ENCODE results near the gene UMOD.

The UMOD gene

DNA sequence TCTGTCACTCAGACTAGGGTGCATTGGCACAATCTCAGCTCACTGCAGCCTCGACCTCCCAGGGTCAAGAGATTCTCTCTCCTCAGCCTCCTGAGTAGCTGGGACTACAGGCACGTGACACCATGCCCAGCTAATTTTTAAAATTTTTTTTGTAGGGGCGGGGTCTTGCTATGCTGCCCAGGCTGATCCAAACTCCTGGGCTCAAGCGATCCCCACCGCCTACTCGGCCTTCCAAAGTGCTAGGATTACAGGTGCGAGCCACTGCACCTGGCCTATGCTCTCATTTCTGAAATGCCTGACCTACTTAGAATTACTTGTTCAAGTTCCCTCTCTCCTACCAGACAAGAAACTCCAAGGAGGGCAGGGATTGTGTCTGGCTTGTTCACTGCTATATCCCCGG, 20.1 kb downstream of the UMOD start:
- H3K27ac ChIP-seq (ENCODE audit: low read length): no peak overlapping the region

DNA sequence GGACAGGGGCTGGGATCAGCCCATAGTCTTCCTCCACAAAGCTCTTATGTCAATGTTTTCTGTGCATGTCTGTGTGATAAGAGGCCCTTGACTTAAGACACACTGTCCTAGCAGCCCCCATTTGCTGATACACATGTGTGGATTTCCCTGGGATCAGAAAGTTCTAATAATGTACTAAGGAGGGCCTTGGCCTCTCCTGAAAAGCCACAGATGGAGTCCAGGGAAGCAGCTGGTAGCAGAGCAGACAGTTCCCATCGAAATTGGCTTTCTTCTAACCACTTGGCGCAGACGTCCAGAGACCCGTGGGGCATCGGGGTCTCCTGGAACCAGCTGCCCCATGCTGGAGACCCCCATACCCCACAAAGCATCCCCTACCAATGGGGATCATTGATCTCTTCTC, 20.9 kb downstream of the UMOD start:
- Histone ChIP-seq H4K20me1 (ENCODE audit: insufficient read depth, low read length) (no peaks in the 10 kb centered on the region), H2AFZ (ENCODE audit: low read depth, low read length) (no peak overlapping the region), H3K9me3 (ENCODE audit: insufficient read depth, low read length, severe bottlenecking) (no peaks in the 10 kb centered on the region), H3K36me3 (ENCODE audit: insufficient read depth, low read length) (no peaks in the 10 kb centered on the region), H3K9ac (ENCODE audit: low read depth, low read length) (no peak overlapping the region), H3K27ac (ENCODE audit: low read length) (no peak overlapping the region), H3K27me3 (ENCODE audit: insufficient read depth, low read length, poor library complexity) (peaks cover 6% of the 10 kb centered on the region), H3K79me2 (ENCODE audit: insufficient read depth, low read length) (no peaks in the 10 kb centered on the region), H3K4me1 (ENCODE audit: insufficient read depth, low read length) (no peaks in the 10 kb centered on the region), H3K4me3 (ENCODE audit: low read depth in 1 of 2, low read length in 2 of 2) (no peak overlapping the region), H3K4me2 (ENCODE audit: insufficient read depth, low read length) (no peak overlapping the region)
- TF ChIP-seq EZH2 (IDR thresholded peaks at IDR 0.05; ENCODE audit: borderline replicate concordance, low read depth, low read length, severe bottlenecking): no peak
- TF ChIP-seq, protein P1, sequence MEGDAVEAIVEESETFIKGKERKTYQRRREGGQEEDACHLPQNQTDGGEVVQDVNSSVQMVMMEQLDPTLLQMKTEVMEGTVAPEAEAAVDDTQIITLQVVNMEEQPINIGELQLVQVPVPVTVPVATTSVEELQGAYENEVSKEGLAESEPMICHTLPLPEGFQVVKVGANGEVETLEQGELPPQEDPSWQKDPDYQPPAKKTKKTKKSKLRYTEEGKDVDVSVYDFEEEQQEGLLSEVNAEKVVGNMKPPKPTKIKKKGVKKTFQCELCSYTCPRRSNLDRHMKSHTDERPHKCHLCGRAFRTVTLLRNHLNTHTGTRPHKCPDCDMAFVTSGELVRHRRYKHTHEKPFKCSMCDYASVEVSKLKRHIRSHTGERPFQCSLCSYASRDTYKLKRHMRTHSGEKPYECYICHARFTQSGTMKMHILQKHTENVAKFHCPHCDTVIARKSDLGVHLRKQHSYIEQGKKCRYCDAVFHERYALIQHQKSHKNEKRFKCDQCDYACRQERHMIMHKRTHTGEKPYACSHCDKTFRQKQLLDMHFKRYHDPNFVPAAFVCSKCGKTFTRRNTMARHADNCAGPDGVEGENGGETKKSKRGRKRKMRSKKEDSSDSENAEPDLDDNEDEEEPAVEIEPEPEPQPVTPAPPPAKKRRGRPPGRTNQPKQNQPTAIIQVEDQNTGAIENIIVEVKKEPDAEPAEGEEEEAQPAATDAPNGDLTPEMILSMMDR (IDR thresholded peaks at IDR 0.05; ENCODE audit: borderline replicate concordance, extremely low read depth, low read length, poor library complexity, severe bottlenecking): no peak
- DNase-seq: no peak
- no peak for ATAC-seq (ENCODE audit: insufficient read depth, low read depth)

More for the DNA sequence above, 20.1 kb downstream of the UMOD start:
- Histone ChIP-seq H4K20me1 (ENCODE audit: insufficient read depth, low read length) (no peaks in the 10 kb centered on the region), H3K9me3 (ENCODE audit: insufficient read depth, low read length, severe bottlenecking) (no peaks in the 10 kb centered on the region), H3K4me1 (ENCODE audit: insufficient read depth, low read length) (no peaks in the 10 kb centered on the region), H3K4me3 (ENCODE audit: low read depth in 1 of 2, low read length in 2 of 2) (no peak overlapping the region), H2AFZ (ENCODE audit: low read depth, low read length) (no peak overlapping the region), H3K4me2 (ENCODE audit: insufficient read depth, low read length) (no peak overlapping the region), H3K79me2 (ENCODE audit: insufficient read depth, low read length) (no peaks in the 10 kb centered on the region), H3K27me3 (ENCODE audit: insufficient read depth, low read length, poor library complexity) (peaks cover 14% of the 10 kb centered on the region), H3K9ac (ENCODE audit: low read depth, low read length) (no peak overlapping the region), H3K36me3 (ENCODE audit: insufficient read depth, low read length) (no peaks in the 10 kb centered on the region)
- no peak for ATAC-seq (ENCODE audit: insufficient read depth, low read depth)
- TF ChIP-seq EZH2 (IDR thresholded peaks at IDR 0.05; ENCODE audit: borderline replicate concordance, low read depth, low read length, severe bottlenecking): no peak
- TF ChIP-seq, protein P1 (IDR thresholded peaks at IDR 0.05; ENCODE audit: borderline replicate concordance, extremely low read depth, low read length, poor library complexity, severe bottlenecking): no peak
- no peak for DNase-seq

DNA sequence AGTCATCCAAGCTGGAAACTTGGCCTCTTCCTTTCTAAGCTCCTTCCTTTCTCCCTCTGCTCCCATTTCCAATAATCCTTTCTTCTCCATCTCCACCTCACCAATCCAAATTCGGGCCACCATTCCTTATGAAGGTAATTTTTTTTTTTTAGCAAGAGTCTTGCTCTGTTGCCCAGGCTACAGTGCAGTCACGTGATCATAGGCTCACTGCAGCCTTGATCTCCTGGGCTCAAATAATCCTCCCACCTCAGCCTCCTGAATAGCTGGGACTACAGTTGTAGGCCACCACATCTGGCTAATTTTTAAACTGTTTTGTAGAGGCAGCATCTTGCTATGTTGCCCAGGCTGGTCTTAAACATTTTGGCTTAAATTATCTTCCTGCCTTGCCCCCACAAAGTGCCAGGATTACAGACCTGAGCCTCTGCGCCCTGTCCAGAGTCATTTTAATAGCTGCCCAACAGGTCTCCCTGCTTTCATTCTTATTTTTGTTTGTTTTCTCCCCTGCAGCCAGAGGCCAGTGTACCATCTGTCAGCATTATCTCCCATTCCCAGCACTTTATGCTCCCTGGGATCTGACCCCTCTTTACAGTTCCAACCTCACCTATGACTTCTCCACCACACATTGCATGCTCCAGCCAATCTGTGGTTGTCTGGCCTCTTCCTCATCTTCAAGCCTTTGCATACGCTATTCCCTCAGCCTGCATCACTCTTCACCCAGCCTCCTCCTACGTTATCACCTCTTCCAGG, 22.9 kb downstream of the UMOD start:
- Histone ChIP-seq H3K79me2 (ENCODE audit: insufficient read depth, low read length) (no peaks in the 10 kb centered on the region), H4K20me1 (ENCODE audit: insufficient read depth, low read length) (no peaks in the 10 kb centered on the region), H3K4me3 (ENCODE audit: low read depth in 1 of 2, low read length in 2 of 2) (no peak overlapping the region), H3K4me1 (ENCODE audit: insufficient read depth, low read length) (no peaks in the 10 kb centered on the region), H3K4me2 (ENCODE audit: insufficient read depth, low read length) (no peak overlapping the region), H3K9me3 (ENCODE audit: insufficient read depth, low read length, severe bottlenecking) (no peaks in the 10 kb centered on the region), H3K27me3 (ENCODE audit: insufficient read depth, low read length, poor library complexity) (no peaks in the 10 kb centered on the region), H3K36me3 (ENCODE audit: insufficient read depth, low read length) (no peaks in the 10 kb centered on the region), H2AFZ (ENCODE audit: low read depth, low read length) (no peak overlapping the region), H3K9ac (ENCODE audit: low read depth, low read length) (no peak overlapping the region), H3K27ac (ENCODE audit: low read length) (no peak overlapping the region)
- TF ChIP-seq, protein P1 (IDR thresholded peaks at IDR 0.05; ENCODE audit: borderline replicate concordance, extremely low read depth, low read length, poor library complexity, severe bottlenecking): no peak
- no peak for TF ChIP-seq EZH2 (IDR thresholded peaks at IDR 0.05; ENCODE audit: borderline replicate concordance, low read depth, low read length, severe bottlenecking)
- ATAC-seq (ENCODE audit: insufficient read depth, low read depth) (no peak), DNase-seq (no peak)
